IMR-90 (cell line): ENCODE data around the gene RAI14.

Source experiments
- BHLHE40 ChIP-seq: fragments of 150-350 bp; IDR thresholded peaks from 2 replicates; pipeline ENCODE4 v1.6.1; 2016; ENCODE audit warnings: mild to moderate bottlenecking, low read depth, low read length
- CEBPB ChIP-seq: IDR thresholded peaks from 2 replicates; pipeline ENCODE4 v1.6.1; 2012; ENCODE audit warnings: low read depth, low read length, improper control_type of control experiment
- CTCF ChIP-seq: conservative IDR thresholded peaks from 2 replicates; pipeline ENCODE4 v1.5.1; 2012; ENCODE audit warnings: mild to moderate bottlenecking, low read depth, low read length, improper control_type of control experiment
- FOS ChIP-seq: fragments of 150-350 bp; IDR thresholded peaks from 2 replicates; pipeline ENCODE4 v1.6.1; 2016; ENCODE audit warnings: low read depth, low read length
- MAFK ChIP-seq: IDR thresholded peaks from 2 replicates; pipeline ENCODE4 v1.6.1; 2012; ENCODE audit warnings: low read depth, low read length, improper control_type of control experiment
- MAZ ChIP-seq: IDR thresholded peaks from 2 replicates; pipeline ENCODE4 v1.6.1; 2012; ENCODE audit warnings: low read depth, mild to moderate bottlenecking, low read length, improper control_type of control experiment, moderate library complexity, borderline replicate concordance
- MXI1 ChIP-seq: IDR thresholded peaks from 2 replicates; pipeline ENCODE4 v1.6.1; 2012; ENCODE audit warnings: low read depth, mild to moderate bottlenecking, low read length, moderate library complexity, borderline replicate concordance
- POLR2A ChIP-seq: IDR thresholded peaks from 2 replicates; pipeline ENCODE4 v1.6.1; 2012; ENCODE audit warnings: mild to moderate bottlenecking, low read depth, low read length
- RAD21 ChIP-seq: IDR thresholded peaks from 2 replicates; pipeline ENCODE4 v1.6.1; 2012; ENCODE audit warnings: low read length, improper control_type of control experiment
- RFX5 ChIP-seq: IDR thresholded peaks from 2 replicates; pipeline ENCODE4 v1.8.0; 2012; ENCODE audit warnings: low read depth, mild to moderate bottlenecking, low read length, moderate library complexity
- SMC3 ChIP-seq: fragments of 150-350 bp; IDR thresholded peaks from 2 replicates; pipeline ENCODE4 v1.6.1; 2016; ENCODE audit warnings: low read depth, mild to moderate bottlenecking, antibody characterized with exemption, low read length, moderate library complexity
- USF2 ChIP-seq: fragments of 150-350 bp; IDR thresholded peaks from 2 replicates; pipeline ENCODE4 v1.6.1; 2017; ENCODE audit warnings: mild to moderate bottlenecking, antibody characterized with exemption, low read length, low read depth

GRCh38 chr5:34791761-34792244, 135.7 kb downstream of the RAI14 start:
- TF ChIP-seq POLR2A (no peak), CTCF (no peak), FOS (no peak), SMC3 (no peak), BHLHE40 (no peak), RFX5 (no peak), MXI1 (no peak), MAFK (no peak), USF2 (no peak), CEBPB (no peak), RAD21 (no peak), MAZ (no peak)
